GM12892 (cell line): ENCODE measurements around the gene FRAS1.

Experiments used
- POLR2A ChIP-seq: IDR thresholded peaks from 2 replicates; pipeline ENCODE4 v1.6.1; 2011; ENCODE audit warnings: low read depth, low read length, control low read depth
- POLR2AphosphoS5 ChIP-seq: IDR thresholded peaks from 2 replicates; pipeline ENCODE4 v1.6.1; 2011; ENCODE audit warnings: low read depth, low read length, control low read depth
- TAF1 ChIP-seq: IDR thresholded peaks from 2 replicates; pipeline ENCODE4 v1.6.1; 2011; ENCODE audit warnings: low read depth, mild to moderate bottlenecking, control low read depth, low read length, borderline replicate concordance

DNA sequence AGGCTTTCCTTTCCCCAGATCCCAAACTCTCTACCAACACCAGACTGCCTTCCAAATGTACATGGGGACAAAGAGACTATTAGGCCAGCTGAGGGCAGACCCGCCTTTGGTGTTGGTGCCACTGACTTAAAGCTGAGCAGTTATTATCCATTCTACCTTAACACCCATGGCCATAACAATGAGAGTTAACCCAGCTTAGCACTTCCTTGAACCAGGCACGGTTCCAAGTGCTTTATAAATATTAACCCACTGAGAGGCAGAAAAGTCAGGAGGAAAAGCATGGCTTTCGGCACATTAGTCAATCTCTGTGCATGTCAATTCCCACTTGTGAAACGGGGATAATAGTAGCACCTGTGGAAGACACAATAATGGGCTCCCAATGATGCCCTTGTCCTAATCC, 251.4 kb downstream of the FRAS1 start:
- TF ChIP-seq POLR2A (no peak), TAF1 (no peak), POLR2AphosphoS5 (no peak)
